Esophagus muscularis mucosa (tissue), 4 donors: ENCODE measurements around the gene DNAH1.

ENCODE experiments used
- EP300 ChIP-seq: sonication (generic); formaldehyde crosslinking; IDR thresholded peaks from one replicate; pipeline ENCODE4 v1.6.1; 2017; ENCODE audit warnings: antibody characterized with exemption
- POLR2A ChIP-seq: fragments of 450-650 bp; IDR thresholded peaks from one replicate; pipeline ENCODE4 v1.6.1; 2017; ENCODE audit warnings: antibody characterized with exemption, moderate library complexity, mild to moderate bottlenecking, low read depth
- TF ChIP-seq, protein P1 (sequence below), 3 experiments: fragments of 200-600 bp in 2 of 3; fragments of 450-650 bp in 1 of 3; sonication (generic) in 2 of 3; IDR thresholded peaks; one replicate each; pipeline ENCODE4 v1.5.1; 2017 to 2019; ENCODE audit warnings: antibody characterized with exemption in 3 of 3, mild to moderate bottlenecking in 2 of 3, moderate library complexity in 1 of 3

DNA sequence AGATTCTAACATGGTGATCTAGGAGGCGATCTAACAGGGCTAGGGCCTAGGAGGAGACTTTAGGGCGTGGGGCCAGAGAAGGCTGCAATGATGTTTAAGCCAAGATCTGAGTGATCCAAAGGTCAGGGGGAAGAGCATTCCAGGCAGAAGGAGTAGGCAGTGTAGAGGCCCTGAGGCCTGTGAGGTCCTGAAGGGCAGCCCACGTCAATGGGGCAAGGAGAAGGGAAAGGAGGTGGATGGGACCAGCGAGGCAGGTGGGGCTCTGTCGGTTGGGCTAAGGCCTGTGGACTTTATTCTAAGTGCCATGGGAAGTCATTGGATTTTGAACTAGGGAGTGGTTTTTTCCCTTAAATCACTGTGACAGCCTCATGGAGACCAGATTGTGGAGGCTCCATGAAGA, 10.2 kb upstream of the DNAH1 start:
- TF ChIP-seq, protein P1, sequence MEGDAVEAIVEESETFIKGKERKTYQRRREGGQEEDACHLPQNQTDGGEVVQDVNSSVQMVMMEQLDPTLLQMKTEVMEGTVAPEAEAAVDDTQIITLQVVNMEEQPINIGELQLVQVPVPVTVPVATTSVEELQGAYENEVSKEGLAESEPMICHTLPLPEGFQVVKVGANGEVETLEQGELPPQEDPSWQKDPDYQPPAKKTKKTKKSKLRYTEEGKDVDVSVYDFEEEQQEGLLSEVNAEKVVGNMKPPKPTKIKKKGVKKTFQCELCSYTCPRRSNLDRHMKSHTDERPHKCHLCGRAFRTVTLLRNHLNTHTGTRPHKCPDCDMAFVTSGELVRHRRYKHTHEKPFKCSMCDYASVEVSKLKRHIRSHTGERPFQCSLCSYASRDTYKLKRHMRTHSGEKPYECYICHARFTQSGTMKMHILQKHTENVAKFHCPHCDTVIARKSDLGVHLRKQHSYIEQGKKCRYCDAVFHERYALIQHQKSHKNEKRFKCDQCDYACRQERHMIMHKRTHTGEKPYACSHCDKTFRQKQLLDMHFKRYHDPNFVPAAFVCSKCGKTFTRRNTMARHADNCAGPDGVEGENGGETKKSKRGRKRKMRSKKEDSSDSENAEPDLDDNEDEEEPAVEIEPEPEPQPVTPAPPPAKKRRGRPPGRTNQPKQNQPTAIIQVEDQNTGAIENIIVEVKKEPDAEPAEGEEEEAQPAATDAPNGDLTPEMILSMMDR (IDR thresholded peaks at IDR 0.05) = no peak
- TF ChIP-seq EP300 (no peak), POLR2A (no peak)
